DND-41 (cell line): ENCODE data around the gene C17orf100.

Experiments
- ATAC-seq: fragments of 200-7000 bp; cut with Tn5 transposase; 3 replicates; pipeline ENCODE4 v1.9.1; 2021; ENCODE audit warnings: low read depth; ENCODE audit not compliant: insufficient read depth
- DNase-seq: peaks from one replicate; pipeline ENCODE4 v3.0.0-alpha.2; 2020
- H2AFZ ChIP-seq: 2 replicates; pipeline ENCODE4 v1.6.0; 2012; ENCODE audit warnings: low read depth, low read length
- H3K27ac ChIP-seq: 2 replicates; pipeline ENCODE4 v1.5.1; 2012; ENCODE audit warnings: low read length, inconsistent platforms
- H3K27me3 ChIP-seq: fragments of 200-600 bp; sonication (generic); 2 replicates; pipeline ENCODE4 v1.6.0; 2012; ENCODE audit warnings: low read length, mild to moderate bottlenecking, inconsistent platforms; ENCODE audit not compliant: insufficient read depth, poor library complexity
- H3K36me3 ChIP-seq: 2 replicates; pipeline ENCODE4 v1.5.1; 2012; ENCODE audit warnings: low read length, inconsistent platforms; ENCODE audit not compliant: insufficient read depth
- H3K4me1 ChIP-seq: 2 replicates; pipeline ENCODE4 v1.5.1; 2012; ENCODE audit warnings: mild to moderate bottlenecking, low read length; ENCODE audit not compliant: insufficient read depth
- H3K4me2 ChIP-seq: 2 replicates; pipeline ENCODE4 v1.6.0; 2012; ENCODE audit warnings: mild to moderate bottlenecking, moderate library complexity, low read length, inconsistent platforms; ENCODE audit not compliant: insufficient read depth
- H3K4me3 ChIP-seq, 2 experiments: fragments of 200-600 bp in 1 of 2; shearing (Covaris generic) in 1 of 2; 2 replicates each; pipeline ENCODE4 v1.5.1; 2012 to 2016; ENCODE audit warnings: inconsistent platforms in 2 of 2, low read length in 2 of 2, mild to moderate bottlenecking in 2 of 2, low read depth in 1 of 2, moderate library complexity in 1 of 2
- H3K79me2 ChIP-seq: 2 replicates; pipeline ENCODE4 v1.6.0; 2012; ENCODE audit warnings: low read length, inconsistent platforms; ENCODE audit not compliant: insufficient read depth
- H3K9ac ChIP-seq: 2 replicates; pipeline ENCODE4 v1.6.0; 2012; ENCODE audit warnings: low read depth, mild to moderate bottlenecking, inconsistent platforms, low read length, moderate library complexity
- H3K9me3 ChIP-seq: 2 replicates; pipeline ENCODE4 v1.5.1; 2012; ENCODE audit warnings: low read length, moderate library complexity, mild to moderate bottlenecking, inconsistent platforms; ENCODE audit not compliant: insufficient read depth, severe bottlenecking
- H4K20me1 ChIP-seq: 2 replicates; pipeline ENCODE4 v1.6.0; 2012; ENCODE audit warnings: low read length; ENCODE audit not compliant: insufficient read depth
- CTCF ChIP-seq: IDR thresholded peaks from 2 replicates; pipeline ENCODE4 v1.5.1; 2012; ENCODE audit warnings: borderline replicate concordance, low read length, moderate library complexity, mild to moderate bottlenecking; ENCODE audit not compliant: poor library complexity, severe bottlenecking; ENCODE audit errors: extremely low read depth
- EZH2 ChIP-seq: IDR thresholded peaks from 3 replicates; pipeline ENCODE4 v1.6.1; 2012; ENCODE audit warnings: borderline replicate concordance, low read depth, mild to moderate bottlenecking, moderate library complexity, low read length, inconsistent platforms; ENCODE audit not compliant: severe bottlenecking

Gene C17orf100

GRCh38 chr17:6667516-6667915 is 16.0 kb downstream of the C17orf100 start:
- Histone ChIP-seq H3K4me3 (no peak overlapping the region), H3K27ac (no peak overlapping the region), H3K79me2 (no peaks in the 10 kb centered on the region), H3K27me3 (peaks cover 15% of the 10 kb centered on the region), H2AFZ (no peak overlapping the region), H4K20me1 (0 out of 2 replicates have a peak, but pooled peaks cover 5% of the 10 kb centered on the region), H3K4me2 (no peak overlapping the region), H3K9me3 (no peaks in the 10 kb centered on the region), H3K9ac (no peak overlapping the region), H3K4me1 (no peaks in the 10 kb centered on the region), H3K36me3 (no peaks in the 10 kb centered on the region)
- TF ChIP-seq CTCF: no peak
- TF ChIP-seq EZH2: no peak
- ATAC-seq: no peak
- no peak for DNase-seq

GRCh38 chr17:6668219-6668618 is 16.7 kb downstream of the C17orf100 start:
- no peak for ATAC-seq
- Histone ChIP-seq H2AFZ (no peak overlapping the region), H4K20me1 (0 out of 2 replicates have a peak, but pooled peaks cover 5% of the 10 kb centered on the region), H3K4me3 (no peak overlapping the region), H3K27me3 (peaks cover 15% of the 10 kb centered on the region), H3K4me2 (no peak overlapping the region), H3K4me1 (no peaks in the 10 kb centered on the region), H3K27ac (no peak overlapping the region), H3K9me3 (no peaks in the 10 kb centered on the region), H3K79me2 (no peaks in the 10 kb centered on the region), H3K9ac (no peak overlapping the region), H3K36me3 (no peaks in the 10 kb centered on the region)
- no peak for DNase-seq
- TF ChIP-seq CTCF (no peak), EZH2 (no peak)

GRCh38 chr17:6668727-6669425 is 17.3 kb downstream of the C17orf100 start:
- H3K79me2 ChIP-seq: no peaks in the 10 kb centered on the region
- TF ChIP-seq CTCF: no peak
- no peak for TF ChIP-seq EZH2
- no peaks in the 10 kb centered on the region for H3K36me3 ChIP-seq
- no peaks in the 10 kb centered on the region for H3K4me1 ChIP-seq
- H3K27me3 ChIP-seq: peaks cover 12% of the 10 kb centered on the region
- no peak for DNase-seq
- no peaks in the 10 kb centered on the region for H3K9me3 ChIP-seq
- no peak overlapping the region for H3K9ac ChIP-seq
- ATAC-seq: no peak
- H3K4me2 ChIP-seq: no peak overlapping the region
- no peak overlapping the region for H3K27ac ChIP-seq
- H4K20me1 ChIP-seq: 0 out of 2 replicates have a peak, but pooled peaks cover 5% of the 10 kb centered on the region
- H3K4me3 ChIP-seq: no peak overlapping the region
- H2AFZ ChIP-seq: no peak overlapping the region
